Spleen (tissue), 7 donors: ENCODE results near the gene REL.

Source experiments
- POLR2A ChIP-seq, 3 donors: fragments of 450-650 bp; IDR thresholded peaks; one replicate each; pipeline ENCODE4 v1.5.1; 2017; ENCODE audit warnings: antibody characterized with exemption in 3 of 3, mild to moderate bottlenecking in 1 of 3
- POLR2AphosphoS5 ChIP-seq, 3 donors: sonication (generic); formaldehyde crosslinking; IDR thresholded peaks; one replicate each; pipeline ENCODE4 v1.5.1; 2017; ENCODE audit warnings: antibody characterized with exemption in 3 of 3
- TF ChIP-seq, protein P1 (sequence below), 11 experiments: fragments of 200-600 bp in 7 of 11; fragments of 450-650 bp in 4 of 11; sonication (generic) in 4 of 11; IDR thresholded peaks in 8 of 11; conservative IDR thresholded peaks in 3 of 11; 1 replicate in 7 of 11; 2 replicates in 4 of 11; pipeline versions ENCODE4 v1.4.0 to v1.8.0; 2016 to 2021; ENCODE audit warnings: antibody characterized with exemption in 11 of 11, inconsistent platforms in 4 of 11, mild to moderate bottlenecking in 1 of 11
- donor health status: DM: no; HTN: no; CAD: no; lungs with moderate emphysema.
- donor health status: DM: no; HTN: no; CAD: no.
- donor health status: DM: no; HTN: no; CAD: no.

DNA sequence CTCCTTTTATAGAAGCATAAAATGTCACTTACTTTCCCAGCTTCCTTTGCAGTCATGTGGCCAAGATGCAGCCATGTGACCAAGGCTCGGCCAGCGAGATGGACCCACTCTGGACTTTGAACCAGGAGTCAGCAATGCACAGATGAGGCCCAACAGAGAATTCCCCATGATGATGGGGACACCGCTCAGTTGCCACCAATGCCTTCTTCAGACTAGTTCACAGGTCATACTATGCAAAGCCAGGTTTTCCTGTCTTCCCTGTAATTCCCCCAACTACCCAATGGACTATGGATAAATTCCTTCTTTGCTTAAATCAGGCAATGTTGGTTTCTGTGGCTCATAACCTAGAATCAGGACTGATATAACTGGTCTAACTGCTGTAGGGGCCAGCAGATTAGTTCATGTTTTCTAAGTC, 22.5 kb upstream of the REL start:
- TF ChIP-seq, protein P1, sequence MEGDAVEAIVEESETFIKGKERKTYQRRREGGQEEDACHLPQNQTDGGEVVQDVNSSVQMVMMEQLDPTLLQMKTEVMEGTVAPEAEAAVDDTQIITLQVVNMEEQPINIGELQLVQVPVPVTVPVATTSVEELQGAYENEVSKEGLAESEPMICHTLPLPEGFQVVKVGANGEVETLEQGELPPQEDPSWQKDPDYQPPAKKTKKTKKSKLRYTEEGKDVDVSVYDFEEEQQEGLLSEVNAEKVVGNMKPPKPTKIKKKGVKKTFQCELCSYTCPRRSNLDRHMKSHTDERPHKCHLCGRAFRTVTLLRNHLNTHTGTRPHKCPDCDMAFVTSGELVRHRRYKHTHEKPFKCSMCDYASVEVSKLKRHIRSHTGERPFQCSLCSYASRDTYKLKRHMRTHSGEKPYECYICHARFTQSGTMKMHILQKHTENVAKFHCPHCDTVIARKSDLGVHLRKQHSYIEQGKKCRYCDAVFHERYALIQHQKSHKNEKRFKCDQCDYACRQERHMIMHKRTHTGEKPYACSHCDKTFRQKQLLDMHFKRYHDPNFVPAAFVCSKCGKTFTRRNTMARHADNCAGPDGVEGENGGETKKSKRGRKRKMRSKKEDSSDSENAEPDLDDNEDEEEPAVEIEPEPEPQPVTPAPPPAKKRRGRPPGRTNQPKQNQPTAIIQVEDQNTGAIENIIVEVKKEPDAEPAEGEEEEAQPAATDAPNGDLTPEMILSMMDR (IDR thresholded peaks at IDR 0.05 in 8 of 11, conservative IDR thresholded peaks at IDR 0.05 in 3 of 11): no peak
- TF ChIP-seq POLR2A (IDR thresholded peaks at IDR 0.05): no peak
- no peak for TF ChIP-seq POLR2AphosphoS5 (IDR thresholded peaks at IDR 0.05)
